Spleen (tissue), 7 donors: ENCODE measurements around the gene DOCK4.

Experiments used
- POLR2A ChIP-seq, 3 donors: fragments of 450-650 bp; IDR thresholded peaks; one replicate each; pipeline ENCODE4 v1.5.1; 2017; ENCODE audit warnings: antibody characterized with exemption in 3 of 3, mild to moderate bottlenecking in 1 of 3
- POLR2AphosphoS5 ChIP-seq, 3 donors: sonication (generic); formaldehyde crosslinking; IDR thresholded peaks; one replicate each; pipeline ENCODE4 v1.5.1; 2017; ENCODE audit warnings: antibody characterized with exemption in 3 of 3
- TF ChIP-seq, protein P1 (sequence below), 11 experiments: fragments of 200-600 bp in 7 of 11; fragments of 450-650 bp in 4 of 11; sonication (generic) in 4 of 11; IDR thresholded peaks in 8 of 11; conservative IDR thresholded peaks in 3 of 11; 1 replicate in 7 of 11; 2 replicates in 4 of 11; pipeline versions ENCODE4 v1.4.0 to v1.8.0; 2016 to 2021; ENCODE audit warnings: antibody characterized with exemption in 11 of 11, inconsistent platforms in 4 of 11, mild to moderate bottlenecking in 1 of 11
- donor health status: DM: no; HTN: no; CAD: no; lungs with moderate emphysema.
- donor health status: DM: no; HTN: no; CAD: no.
- donor health status: DM: no; HTN: no; CAD: no.

DNA sequence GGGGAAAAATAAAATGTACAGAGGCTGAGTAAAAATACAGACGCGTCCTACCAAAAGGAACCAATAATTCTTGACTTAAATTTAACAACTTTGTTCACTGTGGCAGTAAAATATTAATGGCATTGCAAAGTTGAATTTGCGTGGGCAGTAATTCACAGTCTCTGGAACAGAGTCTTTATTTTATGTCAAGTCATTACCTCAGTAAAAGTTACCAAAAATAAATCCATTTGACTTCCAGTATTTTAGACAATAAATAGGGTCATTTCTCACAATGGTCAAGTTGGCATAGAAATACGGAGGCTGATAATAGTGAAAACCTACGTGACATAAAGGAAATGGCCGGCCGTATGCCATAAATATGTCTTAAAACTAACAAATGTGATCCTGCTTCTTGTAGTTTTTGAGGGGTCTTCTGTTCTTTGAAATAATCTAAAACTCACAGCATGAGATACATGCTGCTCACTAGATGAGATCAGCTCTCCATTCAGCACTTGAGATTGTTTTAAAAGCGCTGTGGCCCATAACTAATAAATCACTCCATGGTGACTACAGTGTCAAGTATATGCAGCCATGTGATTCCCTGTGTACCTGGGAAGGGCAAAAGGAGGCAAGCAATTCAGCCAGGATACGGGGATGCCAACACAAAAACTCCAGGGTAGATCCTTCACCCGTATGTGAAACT lies 75.3 kb downstream of the DOCK4 start:
- TF ChIP-seq, protein P1, sequence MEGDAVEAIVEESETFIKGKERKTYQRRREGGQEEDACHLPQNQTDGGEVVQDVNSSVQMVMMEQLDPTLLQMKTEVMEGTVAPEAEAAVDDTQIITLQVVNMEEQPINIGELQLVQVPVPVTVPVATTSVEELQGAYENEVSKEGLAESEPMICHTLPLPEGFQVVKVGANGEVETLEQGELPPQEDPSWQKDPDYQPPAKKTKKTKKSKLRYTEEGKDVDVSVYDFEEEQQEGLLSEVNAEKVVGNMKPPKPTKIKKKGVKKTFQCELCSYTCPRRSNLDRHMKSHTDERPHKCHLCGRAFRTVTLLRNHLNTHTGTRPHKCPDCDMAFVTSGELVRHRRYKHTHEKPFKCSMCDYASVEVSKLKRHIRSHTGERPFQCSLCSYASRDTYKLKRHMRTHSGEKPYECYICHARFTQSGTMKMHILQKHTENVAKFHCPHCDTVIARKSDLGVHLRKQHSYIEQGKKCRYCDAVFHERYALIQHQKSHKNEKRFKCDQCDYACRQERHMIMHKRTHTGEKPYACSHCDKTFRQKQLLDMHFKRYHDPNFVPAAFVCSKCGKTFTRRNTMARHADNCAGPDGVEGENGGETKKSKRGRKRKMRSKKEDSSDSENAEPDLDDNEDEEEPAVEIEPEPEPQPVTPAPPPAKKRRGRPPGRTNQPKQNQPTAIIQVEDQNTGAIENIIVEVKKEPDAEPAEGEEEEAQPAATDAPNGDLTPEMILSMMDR (IDR thresholded peaks at IDR 0.05 in 8 of 11, conservative IDR thresholded peaks at IDR 0.05 in 3 of 11): no peak
- TF ChIP-seq POLR2A (IDR thresholded peaks at IDR 0.05): no peak
- no peak for TF ChIP-seq POLR2AphosphoS5 (IDR thresholded peaks at IDR 0.05)
